K562 (cell line): Measurements from ENCODE around the gene IL17F.

Experiments used
- CBX3 ChIP-seq, 2 experiments: IDR thresholded peaks; 1 replicate in 1 of 2; 2 replicates in 1 of 2; pipeline ENCODE4 v1.6.1; 2012; ENCODE audit warnings: inconsistent platforms in 2 of 2, low read length in 2 of 2, borderline replicate concordance in 1 of 2, control low read depth in 1 of 2
- ELF1 ChIP-seq: fragments of 200-800 bp; sonication (Bioruptor generic); IDR thresholded peaks from 2 replicates; pipeline ENCODE4 v1.6.1; 2016; ENCODE audit warnings: missing genetic modification characterization, missing compliant biosample characterization
- FUS ChIP-seq: fragments of 200-400 bp; formaldehyde crosslinking; optimal IDR thresholded peaks from 2 replicates; pipeline ENCODE3; 2017; ENCODE audit warnings: low read depth, low read length
- HDAC6 ChIP-seq: IDR thresholded peaks from 2 replicates; pipeline ENCODE4 v1.6.1; 2012; ENCODE audit warnings: low read depth, mild to moderate bottlenecking, control low read depth, inconsistent platforms, low read length, moderate library complexity
- NFE2L1 ChIP-seq: fragments of 450-650 bp; IDR thresholded peaks from 2 replicates; pipeline ENCODE4 v1.6.1; 2016; ENCODE audit warnings: missing genetic modification characterization, low read depth, mild to moderate bottlenecking, missing compliant biosample characterization, moderate library complexity, borderline replicate concordance
- POLR2A ChIP-seq: fragments of 450-650 bp; conservative IDR thresholded peaks from 2 replicates; pipeline ENCODE4 v1.6.1; 2016
- TBP ChIP-seq: optimal IDR thresholded peaks from 2 replicates; pipeline ENCODE3; 2011; ENCODE audit warnings: low read depth, low read length, improper control_type of control experiment
- U2AF1 ChIP-seq: fragments of 200-400 bp; formaldehyde crosslinking; optimal IDR thresholded peaks from 2 replicates; pipeline ENCODE3; 2017; ENCODE audit warnings: mild to moderate bottlenecking, low read depth, low read length, moderate library complexity
- ZNF23 ChIP-seq: fragments of 250-450 bp; sonication (Bioruptor Pico); IDR thresholded peaks from 2 replicates; pipeline ENCODE4 v1.4.0; 2020; ENCODE audit warnings: mild to moderate bottlenecking
- ZNF239 ChIP-seq: fragments of 250-450 bp; sonication (Bioruptor Pico); IDR thresholded peaks from 2 replicates; pipeline ENCODE4 v1.4.0; 2020; ENCODE audit warnings: mild to moderate bottlenecking
- ZZZ3 ChIP-seq: fragments of 450-650 bp; IDR thresholded peaks from 2 replicates; pipeline ENCODE4 v1.6.1; 2016; ENCODE audit warnings: antibody characterized with exemption, mild to moderate bottlenecking, moderate library complexity
- TF ChIP-seq, protein P1 (sequence below): sonication (generic); formaldehyde crosslinking; IDR thresholded peaks from 2 replicates; pipeline ENCODE4 v1.8.1; 2022; ENCODE audit warnings: missing genetic modification reagents

DNA sequence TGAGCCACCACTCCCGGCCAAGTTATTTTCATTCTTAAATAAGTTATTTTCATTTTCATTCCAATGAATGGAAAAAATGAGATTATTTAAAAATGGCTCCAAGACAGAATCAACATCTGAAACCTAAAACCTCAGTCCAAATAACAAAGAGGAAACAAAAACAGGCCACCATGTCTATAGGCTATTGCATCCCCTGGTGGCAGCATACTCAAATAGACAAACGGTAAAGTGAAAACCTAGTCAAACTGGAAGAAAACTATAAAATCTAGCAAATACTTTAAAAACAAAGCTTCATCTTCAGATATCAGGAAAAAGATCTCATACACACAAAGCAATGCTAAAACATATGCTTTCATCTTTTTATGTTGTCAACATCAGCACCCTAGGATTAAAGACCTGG lies 37.2 kb downstream of the IL17F start:
- TF ChIP-seq ELF1 (no peak), ZNF239 (no peak), U2AF1 (no peak), POLR2A (no peak), NFE2L1 (tag) (no peak), ZZZ3 (no peak), ZNF23 (CRISPR knock-in tag) (no peak), TBP (no peak), FUS (no peak), CBX3 (IDR thresholded peaks at IDR 0.05; ENCODE audit: borderline replicate concordance in 1 of 2, low read length in 2 of 2) (no peak), HDAC6 (no peak)
- TF ChIP-seq, protein P1, sequence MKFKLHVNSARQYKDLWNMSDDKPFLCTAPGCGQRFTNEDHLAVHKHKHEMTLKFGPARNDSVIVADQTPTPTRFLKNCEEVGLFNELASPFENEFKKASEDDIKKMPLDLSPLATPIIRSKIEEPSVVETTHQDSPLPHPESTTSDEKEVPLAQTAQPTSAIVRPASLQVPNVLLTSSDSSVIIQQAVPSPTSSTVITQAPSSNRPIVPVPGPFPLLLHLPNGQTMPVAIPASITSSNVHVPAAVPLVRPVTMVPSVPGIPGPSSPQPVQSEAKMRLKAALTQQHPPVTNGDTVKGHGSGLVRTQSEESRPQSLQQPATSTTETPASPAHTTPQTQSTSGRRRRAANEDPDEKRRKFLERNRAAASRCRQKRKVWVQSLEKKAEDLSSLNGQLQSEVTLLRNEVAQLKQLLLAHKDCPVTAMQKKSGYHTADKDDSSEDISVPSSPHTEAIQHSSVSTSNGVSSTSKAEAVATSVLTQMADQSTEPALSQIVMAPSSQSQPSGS, result no peak
